HEK293 (cell line): Measurements from ENCODE around the gene DPH2.

ENCODE experiments used
- ZNF148 ChIP-seq: fragments of 450-650 bp; formaldehyde crosslinking; IDR thresholded peaks from 2 replicates; pipeline ENCODE4 v1.5.0; 2017; ENCODE audit warnings: missing biosample characterization, missing genetic modification characterization, borderline replicate concordance
- ZNF2 ChIP-seq: fragments of 450-650 bp; formaldehyde crosslinking; IDR thresholded peaks from 2 replicates; pipeline ENCODE4 v1.5.1; 2016; ENCODE audit warnings: missing biosample characterization, missing genetic modification characterization
- ZNF214 ChIP-seq: fragments of 450-650 bp; formaldehyde crosslinking; IDR thresholded peaks from 2 replicates; pipeline ENCODE4 v1.5.1; 2017; ENCODE audit warnings: missing biosample characterization, mild to moderate bottlenecking, missing genetic modification characterization, borderline replicate concordance
- ZNF558 ChIP-seq: fragments of 450-650 bp; formaldehyde crosslinking; IDR thresholded peaks from 2 replicates; pipeline ENCODE4 v1.5.1; 2016; ENCODE audit warnings: missing biosample characterization, missing genetic modification characterization
- ZNF837 ChIP-seq: fragments of 450-650 bp; formaldehyde crosslinking; IDR thresholded peaks from 2 replicates; pipeline ENCODE4 v1.5.1; 2016; ENCODE audit warnings: missing biosample characterization, missing genetic modification characterization
- TF ChIP-seq, protein P1 (sequence below): IDR thresholded peaks from 2 replicates; pipeline ENCODE4 v1.6.1; 2011; ENCODE audit warnings: mild to moderate bottlenecking, low read depth, low read length, borderline replicate concordance
- TF ChIP-seq, protein P2 (sequence below): fragments of 450-650 bp; formaldehyde crosslinking; IDR thresholded peaks from 2 replicates; pipeline ENCODE4 v1.5.1; 2016; ENCODE audit warnings: missing biosample characterization, missing genetic modification characterization
- TF ChIP-seq, protein P3 (sequence below): fragments of 450-650 bp; formaldehyde crosslinking; IDR thresholded peaks from 2 replicates; pipeline ENCODE4 v1.5.1; 2016; ENCODE audit warnings: missing biosample characterization, missing genetic modification characterization, borderline replicate concordance

GRCh38 chr1:43978264-43978550, 8.4 kb downstream of the DPH2 start:
- no peak for TF ChIP-seq ZNF214 (tag by site-specific recombination)
- TF ChIP-seq ZNF558 (tag by site-specific recombination) = no peak
- TF ChIP-seq, protein P1, sequence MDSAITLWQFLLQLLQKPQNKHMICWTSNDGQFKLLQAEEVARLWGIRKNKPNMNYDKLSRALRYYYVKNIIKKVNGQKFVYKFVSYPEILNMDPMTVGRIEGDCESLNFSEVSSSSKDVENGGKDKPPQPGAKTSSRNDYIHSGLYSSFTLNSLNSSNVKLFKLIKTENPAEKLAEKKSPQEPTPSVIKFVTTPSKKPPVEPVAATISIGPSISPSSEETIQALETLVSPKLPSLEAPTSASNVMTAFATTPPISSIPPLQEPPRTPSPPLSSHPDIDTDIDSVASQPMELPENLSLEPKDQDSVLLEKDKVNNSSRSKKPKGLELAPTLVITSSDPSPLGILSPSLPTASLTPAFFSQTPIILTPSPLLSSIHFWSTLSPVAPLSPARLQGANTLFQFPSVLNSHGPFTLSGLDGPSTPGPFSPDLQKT = no peak
- TF ChIP-seq ZNF2 (tag by site-specific recombination) = no peak
- TF ChIP-seq, protein P2, sequence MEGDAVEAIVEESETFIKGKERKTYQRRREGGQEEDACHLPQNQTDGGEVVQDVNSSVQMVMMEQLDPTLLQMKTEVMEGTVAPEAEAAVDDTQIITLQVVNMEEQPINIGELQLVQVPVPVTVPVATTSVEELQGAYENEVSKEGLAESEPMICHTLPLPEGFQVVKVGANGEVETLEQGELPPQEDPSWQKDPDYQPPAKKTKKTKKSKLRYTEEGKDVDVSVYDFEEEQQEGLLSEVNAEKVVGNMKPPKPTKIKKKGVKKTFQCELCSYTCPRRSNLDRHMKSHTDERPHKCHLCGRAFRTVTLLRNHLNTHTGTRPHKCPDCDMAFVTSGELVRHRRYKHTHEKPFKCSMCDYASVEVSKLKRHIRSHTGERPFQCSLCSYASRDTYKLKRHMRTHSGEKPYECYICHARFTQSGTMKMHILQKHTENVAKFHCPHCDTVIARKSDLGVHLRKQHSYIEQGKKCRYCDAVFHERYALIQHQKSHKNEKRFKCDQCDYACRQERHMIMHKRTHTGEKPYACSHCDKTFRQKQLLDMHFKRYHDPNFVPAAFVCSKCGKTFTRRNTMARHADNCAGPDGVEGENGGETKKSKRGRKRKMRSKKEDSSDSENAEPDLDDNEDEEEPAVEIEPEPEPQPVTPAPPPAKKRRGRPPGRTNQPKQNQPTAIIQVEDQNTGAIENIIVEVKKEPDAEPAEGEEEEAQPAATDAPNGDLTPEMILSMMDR (tag by site-specific recombination) = no peak
- TF ChIP-seq, protein P3, sequence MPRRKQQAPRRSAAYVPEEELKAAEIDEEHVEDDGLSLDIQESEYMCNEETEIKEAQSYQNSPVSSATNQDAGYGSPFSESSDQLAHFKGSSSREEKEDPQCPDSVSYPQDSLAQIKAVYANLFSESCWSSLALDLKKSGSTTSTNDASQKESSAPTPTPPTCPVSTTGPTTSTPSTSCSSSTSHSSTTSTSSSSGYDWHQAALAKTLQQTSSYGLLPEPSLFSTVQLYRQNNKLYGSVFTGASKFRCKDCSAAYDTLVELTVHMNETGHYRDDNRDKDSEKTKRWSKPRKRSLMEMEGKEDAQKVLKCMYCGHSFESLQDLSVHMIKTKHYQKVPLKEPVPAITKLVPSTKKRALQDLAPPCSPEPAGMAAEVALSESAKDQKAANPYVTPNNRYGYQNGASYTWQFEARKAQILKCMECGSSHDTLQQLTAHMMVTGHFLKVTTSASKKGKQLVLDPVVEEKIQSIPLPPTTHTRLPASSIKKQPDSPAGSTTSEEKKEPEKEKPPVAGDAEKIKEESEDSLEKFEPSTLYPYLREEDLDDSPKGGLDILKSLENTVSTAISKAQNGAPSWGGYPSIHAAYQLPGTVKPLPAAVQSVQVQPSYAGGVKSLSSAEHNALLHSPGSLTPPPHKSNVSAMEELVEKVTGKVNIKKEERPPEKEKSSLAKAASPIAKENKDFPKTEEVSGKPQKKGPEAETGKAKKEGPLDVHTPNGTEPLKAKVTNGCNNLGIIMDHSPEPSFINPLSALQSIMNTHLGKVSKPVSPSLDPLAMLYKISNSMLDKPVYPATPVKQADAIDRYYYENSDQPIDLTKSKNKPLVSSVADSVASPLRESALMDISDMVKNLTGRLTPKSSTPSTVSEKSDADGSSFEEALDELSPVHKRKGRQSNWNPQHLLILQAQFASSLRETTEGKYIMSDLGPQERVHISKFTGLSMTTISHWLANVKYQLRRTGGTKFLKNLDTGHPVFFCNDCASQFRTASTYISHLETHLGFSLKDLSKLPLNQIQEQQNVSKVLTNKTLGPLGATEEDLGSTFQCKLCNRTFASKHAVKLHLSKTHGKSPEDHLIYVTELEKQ = no peak
- TF ChIP-seq ZNF837 (tag by site-specific recombination) = no peak
- TF ChIP-seq ZNF148 (tag by site-specific recombination) = no peak
